GM13976 (cell line): ENCODE data around the gene ANKRD44.
"Not testable (repeated sequence)": the region's sequence is repeated elsewhere in the genome, so short reads cannot be mapped to it uniquely, and the experiment has no call there.

ENCODE experiments used
- DNase-seq: peaks from one replicate; pipeline ENCODE4 v3.0.0; 2012; ENCODE audit warnings: low spot score
- in situ Hi-C: fragments of 300-500 bp; cut with MboI; formaldehyde crosslinking; loops from one replicate; pipeline ENCODE4 v1.12.0; 2022; ENCODE audit warnings: low sequenced_read_pairs, mixed read lengths, inconsistent platforms; ENCODE audit not compliant: unreplicated experiment
- TF ChIP-seq, protein P1 (sequence below): IDR thresholded peaks from 2 replicates; pipeline ENCODE4 v1.5.1; 2012; ENCODE audit warnings: borderline replicate concordance, mild to moderate bottlenecking; ENCODE audit not compliant: insufficient read depth; ENCODE audit errors: extremely low read depth, missing control alignments, control extremely low read depth

The ANKRD44 gene

DNA sequence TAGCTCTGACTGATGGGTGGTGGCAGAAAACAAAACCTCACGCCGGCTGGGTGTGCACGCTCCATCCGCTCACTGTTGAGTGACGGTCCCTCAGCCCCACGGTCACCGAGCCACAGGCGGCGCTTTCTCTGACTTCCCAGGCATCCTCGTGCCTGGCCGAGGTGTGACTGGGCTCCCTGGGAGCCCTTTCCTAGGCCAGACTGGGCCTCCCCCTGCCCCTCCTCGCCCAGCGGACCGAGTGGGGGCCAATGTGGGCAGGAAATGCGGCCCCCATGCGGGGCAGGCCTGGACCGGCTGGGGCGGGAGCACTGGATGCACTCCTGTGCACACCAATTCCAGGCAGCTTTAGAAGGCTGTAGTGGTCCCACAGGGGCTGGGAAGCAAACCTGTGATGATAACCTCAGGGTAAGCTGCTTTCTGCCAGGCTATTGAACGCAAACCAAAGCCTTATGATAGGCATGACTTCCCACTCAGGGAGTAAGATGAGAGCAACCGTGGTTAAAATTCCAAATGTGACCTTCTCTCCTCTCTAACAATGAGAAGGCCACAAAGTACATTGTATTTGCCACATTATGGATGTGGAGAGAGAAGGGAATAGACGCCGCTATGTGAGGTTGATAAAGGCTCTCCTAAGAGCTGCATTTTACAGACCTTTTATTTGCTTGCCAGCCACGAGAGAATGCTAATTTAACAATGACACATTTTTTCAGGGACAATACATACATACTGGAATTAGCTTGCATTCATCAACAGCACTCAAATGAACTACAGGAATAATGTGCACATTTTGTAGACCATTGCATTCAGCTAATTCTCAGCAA lies 300.2 kb downstream of the ANKRD44 start:
- TF ChIP-seq, protein P1, sequence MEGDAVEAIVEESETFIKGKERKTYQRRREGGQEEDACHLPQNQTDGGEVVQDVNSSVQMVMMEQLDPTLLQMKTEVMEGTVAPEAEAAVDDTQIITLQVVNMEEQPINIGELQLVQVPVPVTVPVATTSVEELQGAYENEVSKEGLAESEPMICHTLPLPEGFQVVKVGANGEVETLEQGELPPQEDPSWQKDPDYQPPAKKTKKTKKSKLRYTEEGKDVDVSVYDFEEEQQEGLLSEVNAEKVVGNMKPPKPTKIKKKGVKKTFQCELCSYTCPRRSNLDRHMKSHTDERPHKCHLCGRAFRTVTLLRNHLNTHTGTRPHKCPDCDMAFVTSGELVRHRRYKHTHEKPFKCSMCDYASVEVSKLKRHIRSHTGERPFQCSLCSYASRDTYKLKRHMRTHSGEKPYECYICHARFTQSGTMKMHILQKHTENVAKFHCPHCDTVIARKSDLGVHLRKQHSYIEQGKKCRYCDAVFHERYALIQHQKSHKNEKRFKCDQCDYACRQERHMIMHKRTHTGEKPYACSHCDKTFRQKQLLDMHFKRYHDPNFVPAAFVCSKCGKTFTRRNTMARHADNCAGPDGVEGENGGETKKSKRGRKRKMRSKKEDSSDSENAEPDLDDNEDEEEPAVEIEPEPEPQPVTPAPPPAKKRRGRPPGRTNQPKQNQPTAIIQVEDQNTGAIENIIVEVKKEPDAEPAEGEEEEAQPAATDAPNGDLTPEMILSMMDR, result no peak
- no peak for DNase-seq
- in situ Hi-C loops, result no loop called here

DNA sequence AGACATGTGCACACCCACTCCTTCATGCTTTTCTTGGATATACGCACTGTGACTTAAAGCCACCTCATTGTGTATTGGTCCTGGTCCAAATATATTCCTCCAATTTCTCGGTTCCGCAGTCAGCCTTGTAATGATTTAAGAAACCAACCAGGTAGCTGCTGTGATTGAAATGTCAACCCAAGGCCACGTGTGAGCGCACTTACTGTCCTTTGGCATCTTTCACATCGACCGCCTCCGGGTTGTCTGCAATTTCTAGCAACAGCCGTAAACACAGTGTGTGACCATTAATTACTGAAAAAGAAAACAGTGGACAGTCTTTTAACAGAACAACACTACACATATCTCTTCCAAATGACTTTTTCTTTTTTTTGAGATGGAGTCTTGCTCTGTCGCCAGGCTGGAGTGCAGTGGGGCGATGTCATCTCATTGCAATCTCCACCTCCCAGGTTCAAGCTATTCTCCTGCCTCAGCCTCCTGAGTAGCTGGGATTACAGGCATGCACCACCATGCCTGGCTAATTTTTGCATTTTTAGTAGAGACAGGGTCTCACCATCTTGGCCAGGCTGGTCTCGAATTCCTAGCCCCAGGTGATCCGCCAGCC lies 301.7 kb downstream of the ANKRD44 start:
- in situ Hi-C loops, DNase-seq: not testable (repeated sequence)

DNA sequence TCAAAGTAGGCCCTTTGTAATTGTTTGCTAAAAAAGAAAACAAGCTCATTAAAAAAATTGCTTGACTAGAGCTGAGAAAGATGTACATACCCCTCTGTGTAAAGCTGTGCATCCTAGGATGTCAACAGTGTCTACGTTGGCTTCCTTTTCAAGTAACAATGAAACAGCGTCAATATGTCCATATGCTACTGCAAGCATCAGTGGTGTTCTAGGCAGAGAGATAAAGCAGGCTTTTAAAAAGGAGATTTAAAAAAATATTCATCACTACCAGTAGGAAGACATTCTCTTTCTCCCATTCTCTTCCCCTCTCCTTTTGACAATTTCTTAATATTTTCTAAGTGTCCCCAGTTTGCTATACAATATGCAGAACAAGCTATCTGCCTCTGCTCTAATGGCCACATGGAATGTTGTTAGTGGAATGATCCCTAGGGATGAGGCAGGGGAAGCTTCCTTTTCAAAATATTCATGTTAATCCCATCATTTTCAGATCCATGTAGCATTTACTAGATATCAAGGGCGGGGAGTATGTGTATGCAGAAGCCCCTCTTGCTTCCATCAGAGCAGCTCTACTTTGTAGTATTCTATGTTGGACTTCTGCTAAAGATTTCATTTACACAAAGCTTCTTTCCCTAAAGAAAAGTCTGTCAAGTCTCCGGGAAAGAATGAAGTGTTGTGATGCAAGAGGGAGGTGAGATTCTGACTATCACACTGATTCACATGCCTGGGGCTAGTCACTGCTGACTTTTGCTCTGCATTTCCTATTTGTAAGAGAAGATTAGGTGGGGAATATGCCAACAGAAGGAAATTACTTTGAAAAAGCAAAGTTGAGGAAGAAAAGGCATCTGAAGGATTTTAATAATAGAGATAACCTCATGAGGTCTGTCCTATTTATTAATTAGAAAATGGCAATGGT lies 302.6 kb downstream of the ANKRD44 start:
- DNase-seq, result no peak
- in situ Hi-C loops, result no loop called here

DNA sequence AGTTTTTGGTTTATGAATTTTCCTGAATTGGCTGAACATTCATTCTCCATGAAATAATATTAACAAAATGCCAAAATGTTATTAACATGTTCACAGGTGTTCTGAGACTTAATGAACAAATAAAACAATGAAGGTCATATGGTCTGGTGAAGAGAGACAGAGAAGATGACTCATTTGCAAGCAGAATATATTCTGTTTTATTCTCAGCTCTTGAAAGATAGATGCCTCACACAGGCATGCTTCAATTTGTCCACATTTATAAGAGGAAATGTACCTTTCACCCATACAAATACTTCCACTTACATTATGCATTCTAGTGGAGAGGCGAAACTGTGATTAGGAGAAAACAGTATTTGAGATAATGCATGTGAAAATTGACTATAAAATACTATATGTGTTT lies 308.7 kb downstream of the ANKRD44 start:
- TF ChIP-seq, protein P1, result no peak
- DNase-seq, result no peak
- in situ Hi-C loops, result no loop called here

More for the DNA sequence above, 302.6 kb downstream of the ANKRD44 start:
- TF ChIP-seq, protein P1, result no peak

DNA sequence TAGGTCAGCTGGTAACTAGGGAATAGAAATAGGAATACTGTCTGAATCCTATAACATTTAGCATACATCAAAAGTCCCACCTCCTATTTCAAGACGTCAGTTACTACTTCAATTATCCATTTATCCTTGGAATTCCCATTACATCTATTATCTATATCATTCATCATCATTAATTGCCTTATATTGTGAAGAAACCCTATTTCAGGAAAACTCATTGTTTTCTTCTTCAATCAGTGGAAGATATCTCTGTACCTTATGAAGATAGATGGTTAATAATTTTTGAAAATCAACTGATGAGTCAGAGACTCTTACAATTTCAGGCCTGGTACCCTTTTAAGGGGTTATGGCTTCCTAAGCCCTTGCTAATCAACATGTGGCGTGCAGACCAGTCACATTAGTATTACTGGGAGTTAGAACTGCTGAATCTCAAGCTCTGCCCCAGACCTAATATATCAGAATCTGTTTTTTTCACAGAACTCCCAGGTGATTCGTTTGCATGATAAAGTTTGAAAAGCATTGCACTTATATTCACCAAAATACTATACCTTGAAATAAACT lies 314.7 kb downstream of the ANKRD44 start:
- no peak for DNase-seq
- in situ Hi-C loops, result no loop called here

DNA sequence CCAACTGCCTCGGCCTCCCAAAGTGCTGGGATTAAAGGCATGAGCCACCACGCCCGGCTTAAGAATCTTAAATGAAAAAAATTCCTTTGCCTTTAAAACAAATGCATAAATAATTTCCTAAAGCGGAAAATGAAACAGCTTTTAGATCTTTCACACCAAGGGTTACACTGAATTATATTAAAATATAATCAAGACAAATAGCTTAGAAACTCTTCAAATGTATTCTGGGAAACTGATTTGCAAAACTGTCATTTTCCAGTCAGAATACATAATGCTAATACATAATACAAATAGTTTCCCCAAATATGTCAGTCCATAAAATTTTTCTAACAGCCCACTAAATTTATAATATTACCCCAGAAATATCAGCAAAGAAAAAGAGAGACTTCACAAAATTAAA lies 315.8 kb downstream of the ANKRD44 start:
- TF ChIP-seq, protein P1, result no peak
- in situ Hi-C loops, result no loop called here
- DNase-seq, result no peak

More for the DNA sequence above, 314.7 kb downstream of the ANKRD44 start:
- TF ChIP-seq, protein P1, result no peak

DNA sequence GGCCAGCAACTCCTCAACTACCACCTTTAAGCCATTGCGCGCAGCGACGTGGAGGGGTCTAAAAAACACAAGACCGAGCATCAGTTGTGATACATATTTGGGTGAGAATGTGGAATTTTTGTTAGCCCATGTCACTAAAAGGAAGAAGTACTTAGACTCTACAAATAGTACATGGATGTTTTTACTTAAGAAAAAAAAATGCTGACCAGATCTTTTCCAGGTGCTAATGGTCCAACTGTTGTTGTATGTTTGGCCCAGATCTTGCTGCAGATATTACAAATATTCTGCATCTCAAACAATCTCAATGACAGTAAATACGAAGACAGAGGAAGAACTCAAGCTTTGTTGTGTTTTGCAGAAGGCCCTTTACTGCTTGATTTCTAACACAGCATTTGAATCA lies 317.0 kb downstream of the ANKRD44 start:
- in situ Hi-C loops, result no loop called here
- TF ChIP-seq, protein P1, result no peak
- no peak for DNase-seq
